ENCODE results near the gene C1QTNF6.

- TF ChIP-seq CTCF (IDR thresholded peaks at IDR 0.05) (no peak), POLR2AphosphoS5 (IDR thresholded peaks at IDR 0.05; ENCODE audit: low read depth, low read length) (no peak), REST (IDR thresholded peaks at IDR 0.05; ENCODE audit: insufficient read depth in 1 of 2, low read depth in 2 of 2, low read length in 1 of 2) (no peak), TCF7L2 (IDR thresholded peaks at IDR 0.05; ENCODE audit: low read depth, low read length) (no peak)
Observed at GRCh38 chr22:37165940-37166674, 21.9 kb downstream of the C1QTNF6 start.

Data from Panc1 (cell line).